GM21528 (cell line): Measurements from ENCODE around the gene DLEC1.
"Not testable (repeated sequence)": the region's sequence is repeated elsewhere in the genome, so short reads cannot be mapped to it uniquely, and the experiment has no call there.

ENCODE experiments used
- ATAC-seq: cut with Tn5 transposase; IDR thresholded peaks from one replicate; pipeline ENCODE4 v1.9.1; 2021; ENCODE audit warnings: mild to moderate bottlenecking, moderate library complexity; ENCODE audit not compliant: unreplicated experiment, low FRiP score

Gene DLEC1

DNA sequence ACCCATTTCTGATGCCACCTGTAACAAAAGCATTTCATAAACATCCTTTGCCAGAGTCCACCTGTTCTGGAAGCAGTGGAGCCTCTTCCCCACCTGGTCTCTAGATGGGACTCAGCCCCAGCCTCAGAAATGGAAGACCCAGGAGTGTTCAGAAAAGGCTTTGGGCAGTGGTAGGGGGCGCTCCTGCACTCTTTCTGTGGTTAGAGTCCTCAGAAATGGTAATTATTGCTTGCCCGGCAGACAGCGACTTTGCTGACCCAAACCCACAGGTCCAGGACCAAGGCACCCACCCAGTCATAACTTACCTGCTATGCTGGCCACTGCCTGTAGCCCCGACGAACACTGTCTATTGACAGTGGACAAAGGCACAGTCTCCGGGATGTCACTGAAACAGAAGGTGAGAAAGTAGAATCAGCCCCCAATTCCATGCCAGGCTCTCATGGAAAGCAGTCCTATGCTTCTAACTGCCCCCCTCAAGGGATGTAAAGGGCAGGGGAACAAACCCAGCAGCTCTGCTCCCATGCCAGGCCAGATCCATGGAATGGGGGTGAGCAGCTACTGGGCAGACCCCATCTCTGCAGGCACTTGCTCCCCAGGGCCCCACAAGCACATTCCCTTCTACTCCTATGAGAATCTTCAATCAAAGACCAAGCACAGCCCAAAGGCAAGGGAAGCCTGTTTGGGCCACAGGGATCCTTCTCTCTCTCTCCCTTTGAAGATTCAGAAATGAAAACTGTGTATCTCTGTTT is 92.8 kb downstream of the DLEC1 start:
- ATAC-seq, result no peak

DNA sequence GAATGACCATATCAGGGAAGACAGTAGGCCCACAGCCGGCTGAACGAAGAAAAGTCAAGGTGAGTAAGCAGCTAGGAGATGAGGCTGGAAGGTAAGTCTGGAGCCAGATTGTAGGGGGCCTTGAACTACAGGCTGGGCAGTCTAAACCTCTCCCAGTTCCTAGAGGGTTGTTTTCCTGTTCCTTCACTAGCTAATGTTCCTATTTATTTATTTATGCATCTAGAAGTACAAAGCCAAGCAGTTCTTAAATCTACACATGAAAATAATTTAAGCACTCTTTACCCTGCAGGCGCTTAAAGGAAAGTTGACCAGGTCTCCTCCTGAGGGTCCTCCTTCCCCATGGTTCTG is 94.2 kb downstream of the DLEC1 start:
- no peak for ATAC-seq

GRCh38 chr3:38133557-38134405 is 94.8 kb downstream of the DLEC1 start:
- no peak for ATAC-seq

DNA sequence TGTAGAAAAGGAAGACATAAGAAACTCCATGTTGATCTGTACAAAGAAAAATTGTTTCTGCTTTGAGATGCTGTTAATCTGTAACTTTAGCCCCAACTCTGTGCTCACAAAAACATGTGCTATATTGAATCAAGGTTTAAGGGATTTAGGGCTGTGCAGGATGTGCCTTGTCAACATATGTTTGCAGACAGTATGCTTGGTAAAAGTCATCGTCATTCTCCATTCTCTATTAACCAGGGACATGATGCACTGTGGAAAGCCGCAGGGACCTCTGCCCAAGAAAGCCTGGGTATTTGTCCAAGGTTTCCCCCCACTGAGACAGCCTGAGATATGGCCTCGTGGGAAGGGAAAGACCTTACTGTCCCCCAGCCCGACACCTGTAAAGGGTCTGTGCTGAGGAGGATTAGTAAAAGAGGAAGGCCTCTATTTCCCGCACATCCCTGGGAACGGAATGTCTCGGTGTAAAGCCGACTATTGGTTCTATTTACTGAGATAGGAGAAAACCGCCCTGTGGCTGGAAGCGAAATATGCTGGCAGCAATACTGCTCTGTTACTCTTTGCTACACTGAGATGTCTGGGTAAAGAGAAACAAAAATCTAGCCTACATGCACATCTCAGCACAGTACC is 95.6 kb downstream of the DLEC1 start:
- not testable (repeated sequence) for ATAC-seq

GRCh38 chr3:38135621-38136277 is 96.7 kb downstream of the DLEC1 start:
- ATAC-seq, result not testable (repeated sequence)

DNA sequence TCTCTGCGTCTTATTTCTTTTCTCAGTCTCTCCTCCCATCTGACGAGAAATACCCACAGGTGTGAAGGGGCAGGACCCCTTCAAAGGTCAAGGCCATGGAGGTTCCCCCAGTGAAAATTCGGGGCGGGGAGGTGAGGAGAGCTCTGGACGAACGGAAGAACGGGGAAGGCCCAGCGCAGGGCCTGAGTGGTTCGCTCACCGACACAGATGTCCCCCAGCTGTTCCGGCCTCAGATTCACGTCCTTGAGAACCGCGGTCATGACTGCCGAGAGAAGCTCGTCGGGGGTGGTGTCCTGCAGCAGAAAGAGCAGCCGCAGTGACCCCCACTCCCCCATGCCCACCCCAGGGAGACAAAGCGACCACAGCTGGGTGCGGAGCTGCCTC is 97.4 kb downstream of the DLEC1 start:
- no peak for ATAC-seq

DNA sequence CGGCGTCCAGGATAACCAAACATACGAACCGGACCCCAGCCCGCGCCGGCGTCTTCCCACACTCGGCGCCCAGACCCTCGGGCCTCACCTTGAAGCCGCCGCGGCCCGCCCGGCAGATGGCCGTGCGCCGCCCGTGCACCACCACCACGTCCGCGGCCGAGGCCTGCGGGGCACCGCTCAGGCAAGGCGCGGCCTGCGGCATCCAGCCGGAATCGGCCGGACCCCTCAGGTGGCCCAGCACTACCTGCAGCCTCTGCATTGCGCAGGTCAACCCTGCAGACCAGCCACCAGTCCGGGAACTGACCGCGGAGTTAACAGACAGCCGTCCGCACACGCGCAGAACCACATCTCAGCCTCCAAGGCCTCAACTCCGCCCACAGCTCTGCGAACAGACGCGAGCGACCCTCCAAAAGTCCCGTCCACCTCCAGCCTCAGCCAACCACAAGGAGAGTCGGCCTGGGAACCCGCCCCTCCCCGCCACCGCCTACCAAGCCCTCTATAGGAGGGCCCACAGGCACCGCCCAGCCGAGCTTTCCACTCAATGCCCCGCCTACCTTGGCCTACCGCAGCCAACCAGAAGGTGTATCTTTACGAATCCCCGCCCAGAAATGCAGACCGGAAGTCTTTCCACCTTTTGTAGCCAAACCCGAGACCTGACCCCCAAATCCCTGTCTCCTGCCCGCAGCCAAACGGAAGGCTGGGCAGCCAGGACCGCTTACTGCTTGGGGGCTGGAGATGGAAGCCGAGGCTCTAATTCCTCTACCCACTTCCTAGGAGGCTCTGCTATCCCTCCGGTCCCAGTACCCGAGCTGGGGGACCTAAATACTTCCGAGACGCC is 98.0 kb downstream of the DLEC1 start, which contains the start of gene ACAA1:
Gene ACAA1, minus strand, starts transcription at position 351 of the 838 bp plus-strand sequence. Its CDS starts 92 bp downstream, at position 259.
- ATAC-seq, result peak; percentile 85

- ATAC-seq, result no peak
Observed at GRCh38 chr3:38137615-38138348, 98.8 kb downstream of the DLEC1 start.

DNA sequence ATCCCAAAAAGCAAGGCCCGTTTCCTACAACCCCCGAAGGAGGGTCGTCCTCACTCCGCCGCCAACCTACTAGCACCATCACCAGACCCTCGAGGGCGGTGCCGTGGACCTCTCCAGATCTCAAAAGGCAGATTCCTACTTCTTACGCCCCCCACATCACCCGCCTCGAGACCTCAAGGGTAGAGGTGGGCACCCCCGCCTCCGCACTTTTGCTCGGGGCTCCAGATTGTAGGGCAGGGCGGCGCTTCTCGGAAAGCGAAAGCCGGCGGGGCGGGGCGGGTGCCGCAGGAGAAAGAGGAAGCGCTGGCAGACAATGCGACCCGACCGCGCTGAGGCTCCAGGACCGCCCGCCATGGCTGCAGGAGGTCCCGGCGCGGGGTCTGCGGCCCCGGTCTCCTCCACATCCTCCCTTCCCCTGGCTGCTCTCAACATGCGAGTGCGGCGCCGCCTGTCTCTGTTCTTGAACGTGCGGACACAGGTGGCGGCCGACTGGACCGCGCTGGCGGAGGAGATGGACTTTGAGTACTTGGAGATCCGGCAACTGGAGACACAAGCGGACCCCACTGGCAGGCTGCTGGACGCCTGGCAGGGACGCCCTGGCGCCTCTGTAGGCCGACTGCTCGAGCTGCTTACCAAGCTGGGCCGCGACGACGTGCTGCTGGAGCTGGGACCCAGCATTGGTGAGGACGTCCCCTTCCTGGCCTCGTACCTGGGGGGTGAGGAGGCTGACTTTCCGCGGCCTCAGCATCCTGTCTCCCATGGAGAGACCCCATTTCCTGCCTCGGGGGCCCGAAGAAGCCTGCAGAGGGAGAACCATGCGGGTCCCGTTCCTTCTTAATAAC is 99.6 kb downstream of the DLEC1 start, which contains the start of gene MYD88:
Gene MYD88, plus strand, starts transcription at position 313 of the 842 bp plus-strand sequence. Its CDS starts 40 bp downstream, at position 353.
- ATAC-seq, result peak; percentile 46

DNA sequence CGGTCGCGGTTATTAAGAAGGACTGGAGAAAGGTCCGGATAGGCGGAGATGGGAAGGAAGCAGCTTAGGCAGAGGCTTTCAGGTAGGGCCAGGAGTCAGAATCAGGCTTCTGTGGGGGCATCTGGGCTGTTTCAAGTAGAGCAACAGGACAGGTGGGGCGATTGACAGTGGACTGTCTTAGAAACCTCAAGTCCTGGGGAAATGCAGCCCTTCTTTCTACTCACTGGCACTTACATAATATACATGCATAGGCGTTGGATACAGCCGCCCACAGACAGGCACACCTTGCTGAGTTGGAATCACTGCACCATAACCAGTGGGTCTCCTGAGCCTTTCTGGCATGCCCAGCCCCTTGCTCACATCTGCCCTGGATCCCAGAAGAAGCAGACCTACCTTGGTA is 100.2 kb downstream of the DLEC1 start:
- ATAC-seq, result no peak

DNA sequence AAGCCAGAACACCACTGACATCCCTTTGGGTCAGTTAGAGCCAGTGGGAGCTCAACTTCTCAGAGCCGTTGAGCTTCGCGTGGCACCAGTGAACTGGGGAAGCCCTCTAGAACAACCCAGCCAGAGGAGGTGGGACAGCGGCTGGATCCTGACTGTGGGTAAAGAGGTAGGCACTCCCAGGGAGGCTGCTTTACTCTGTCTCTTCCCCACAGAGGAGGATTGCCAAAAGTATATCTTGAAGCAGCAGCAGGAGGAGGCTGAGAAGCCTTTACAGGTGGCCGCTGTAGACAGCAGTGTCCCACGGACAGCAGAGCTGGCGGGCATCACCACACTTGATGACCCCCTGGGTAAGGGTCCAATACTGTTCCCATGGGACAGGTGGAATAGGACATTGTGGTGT is 100.6 kb downstream of the DLEC1 start:
- no peak for ATAC-seq

DNA sequence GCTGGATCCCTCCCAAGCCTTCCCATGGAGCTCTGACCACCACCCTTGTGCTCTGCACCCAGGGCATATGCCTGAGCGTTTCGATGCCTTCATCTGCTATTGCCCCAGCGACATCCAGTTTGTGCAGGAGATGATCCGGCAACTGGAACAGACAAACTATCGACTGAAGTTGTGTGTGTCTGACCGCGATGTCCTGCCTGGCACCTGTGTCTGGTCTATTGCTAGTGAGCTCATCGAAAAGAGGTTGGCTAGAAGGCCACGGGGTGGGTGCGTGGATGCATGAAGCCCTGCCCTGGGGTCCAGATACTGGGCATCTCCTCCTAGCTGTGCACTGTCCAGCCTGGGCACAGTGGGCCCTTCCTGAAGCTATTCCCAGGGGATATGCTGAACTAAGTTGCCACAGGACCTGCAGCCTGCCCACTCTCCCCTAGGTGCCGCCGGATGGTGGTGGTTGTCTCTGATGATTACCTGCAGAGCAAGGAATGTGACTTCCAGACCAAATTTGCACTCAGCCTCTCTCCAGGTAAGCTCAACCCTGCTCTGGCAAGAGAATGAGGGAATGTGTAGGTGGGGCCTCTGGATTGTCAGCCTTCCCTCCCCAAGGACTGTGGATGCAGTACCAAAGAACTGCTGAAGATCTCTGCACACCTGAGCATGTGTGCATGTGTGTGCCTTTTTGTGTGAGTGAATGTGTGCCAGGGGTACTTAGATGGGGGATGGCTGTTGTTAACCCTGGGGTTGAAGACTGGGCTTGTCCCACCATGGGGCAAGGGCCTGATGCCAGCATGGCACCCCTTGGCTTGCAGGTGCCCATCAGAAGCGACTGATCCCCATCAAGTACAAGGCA is 101.5 kb downstream of the DLEC1 start:
- no peak for ATAC-seq

DNA sequence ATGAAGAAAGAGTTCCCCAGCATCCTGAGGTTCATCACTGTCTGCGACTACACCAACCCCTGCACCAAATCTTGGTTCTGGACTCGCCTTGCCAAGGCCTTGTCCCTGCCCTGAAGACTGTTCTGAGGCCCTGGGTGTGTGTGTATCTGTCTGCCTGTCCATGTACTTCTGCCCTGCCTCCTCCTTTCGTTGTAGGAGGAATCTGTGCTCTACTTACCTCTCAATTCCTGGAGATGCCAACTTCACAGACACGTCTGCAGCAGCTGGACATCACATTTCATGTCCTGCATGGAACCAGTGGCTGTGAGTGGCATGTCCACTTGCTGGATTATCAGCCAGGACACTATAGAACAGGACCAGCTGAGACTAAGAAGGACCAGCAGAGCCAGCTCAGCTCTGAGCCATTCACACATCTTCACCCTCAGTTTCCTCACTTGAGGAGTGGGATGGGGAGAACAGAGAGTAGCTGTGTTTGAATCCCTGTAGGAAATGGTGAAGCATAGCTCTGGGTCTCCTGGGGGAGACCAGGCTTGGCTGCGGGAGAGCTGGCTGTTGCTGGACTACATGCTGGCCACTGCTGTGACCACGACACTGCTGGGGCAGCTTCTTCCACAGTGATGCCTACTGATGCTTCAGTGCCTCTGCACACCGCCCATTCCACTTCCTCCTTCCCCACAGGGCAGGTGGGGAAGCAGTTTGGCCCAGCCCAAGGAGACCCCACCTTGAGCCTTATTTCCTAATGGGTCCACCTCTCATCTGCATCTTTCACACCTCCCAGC is 102.4 kb downstream of the DLEC1 start:
- ATAC-seq, result no peak

GRCh38 chr3:38141952-38142273 is 102.9 kb downstream of the DLEC1 start:
- no peak for ATAC-seq

GRCh38 chr3:38142959-38143358 is 104.0 kb downstream of the DLEC1 start:
- ATAC-seq, result no peak

GRCh38 chr3:38143511-38143910 is 104.5 kb downstream of the DLEC1 start:
- ATAC-seq, result no peak

DNA sequence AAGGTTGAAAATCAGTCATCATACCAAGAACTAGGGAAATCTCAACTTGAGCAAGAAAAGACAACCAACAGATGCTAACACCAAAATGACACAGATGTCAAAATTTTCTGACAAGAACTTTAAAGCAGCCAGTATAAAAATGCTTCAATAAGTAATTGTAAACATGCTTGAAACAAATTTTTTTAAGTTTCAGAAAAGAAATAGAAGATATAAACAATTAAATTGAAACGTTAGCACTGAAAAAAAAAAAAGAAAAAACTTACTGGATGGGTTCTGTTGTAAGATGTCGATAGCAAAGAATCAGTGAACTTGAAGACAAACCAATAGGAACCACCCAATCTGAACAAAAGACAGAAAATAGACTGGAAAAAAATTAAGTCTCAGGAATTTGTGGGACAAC is 107.5 kb downstream of the DLEC1 start:
- no peak for ATAC-seq
